GM12801 (cell line): Measurements from ENCODE around the gene SIAH3.

ENCODE experiments used
- CTCF ChIP-seq: IDR thresholded peaks from one replicate; pipeline ENCODE4 v1.5.1; 2011; ENCODE audit warnings: control low read depth; ENCODE audit not compliant: insufficient read length; ENCODE audit errors: extremely low read depth

Gene SIAH3

GRCh38 chr13:45786293-45786920, 65.1 kb downstream of the SIAH3 start:
- TF ChIP-seq CTCF, result no peak

- TF ChIP-seq CTCF, result no peak
Measured at GRCh38 chr13:45784755-45785675, 66.5 kb downstream of the SIAH3 start.

GRCh38 chr13:45783346-45784043, 68.1 kb downstream of the SIAH3 start:
- TF ChIP-seq CTCF, result no peak

GRCh38 chr13:45782327-45783045, 69.1 kb downstream of the SIAH3 start:
- no peak for TF ChIP-seq CTCF

GRCh38 chr13:45781553-45782326, 69.8 kb downstream of the SIAH3 start:
- no peak for TF ChIP-seq CTCF

GRCh38 chr13:45779901-45780300, 71.7 kb downstream of the SIAH3 start:
- no peak for TF ChIP-seq CTCF
